ENCODE results near the gene CDH4.

- TF ChIP-seq CTCF (IDR thresholded peaks at IDR 0.05): no peak
- TF ChIP-seq POLR2A (IDR thresholded peaks at IDR 0.05): no peak
- TF ChIP-seq EP300 (IDR thresholded peaks at IDR 0.05): no peak
Observed at GRCh38 chr20:61434341-61434781, 182.3 kb downstream of the CDH4 start.

Data from upper lobe of left lung (tissue), 4 donors.